Stimulated activated CD4-positive, alpha-beta T cell treated with anti-CD3 and anti-CD28 coated beads, Interleukin-1b, Interleukin-23, amount 100 ng/mL, for 1 hour (primary cell): ENCODE results near the gene MPPED2.

Experiments
- DNase-seq, 2 donors: peaks; one replicate each; pipeline ENCODE4 v3.0.0-alpha.2; 2020; ENCODE audit warnings: low read depth in 2 of 2

The MPPED2 gene

GRCh38 chr11:30485756-30486155, 100.4 kb downstream of the MPPED2 start:
- DNase-seq, result no peak

- no peak for DNase-seq
Observed at GRCh38 chr11:30485222-30485621, 100.9 kb downstream of the MPPED2 start.

GRCh38 chr11:30483056-30483455, 103.1 kb downstream of the MPPED2 start:
- no peak for DNase-seq

GRCh38 chr11:30481796-30482195, 104.4 kb downstream of the MPPED2 start:
- no peak for DNase-seq

GRCh38 chr11:30481330-30481729, 104.8 kb downstream of the MPPED2 start:
- DNase-seq, result no peak

- DNase-seq, result no peak
Observed at GRCh38 chr11:30479899-30480298, 106.3 kb downstream of the MPPED2 start.

- DNase-seq, result no peak
Observed at GRCh38 chr11:30478923-30479322, 107.2 kb downstream of the MPPED2 start.

GRCh38 chr11:30477061-30477460, 109.1 kb downstream of the MPPED2 start:
- no peak for DNase-seq

- DNase-seq, result no peak
Observed at GRCh38 chr11:30474151-30474954, 111.8 kb downstream of the MPPED2 start.

GRCh38 chr11:30471244-30471643, 114.9 kb downstream of the MPPED2 start:
- no peak for DNase-seq

GRCh38 chr11:30468881-30469280, 117.3 kb downstream of the MPPED2 start:
- no peak for DNase-seq

- no peak for DNase-seq
Observed at GRCh38 chr11:30467176-30467575, 119.0 kb downstream of the MPPED2 start.

- DNase-seq, result no peak
Observed at GRCh38 chr11:30465623-30466022, 120.5 kb downstream of the MPPED2 start.

GRCh38 chr11:30465192-30465591, 121.0 kb downstream of the MPPED2 start:
- DNase-seq, result no peak

- no peak for DNase-seq
Observed at GRCh38 chr11:30463266-30463665, 122.9 kb downstream of the MPPED2 start.

GRCh38 chr11:30462421-30462820, 123.7 kb downstream of the MPPED2 start:
- no peak for DNase-seq

GRCh38 chr11:30459821-30460220, 126.3 kb downstream of the MPPED2 start:
- DNase-seq, result no peak

GRCh38 chr11:30459306-30459705, 126.8 kb downstream of the MPPED2 start:
- no peak for DNase-seq

GRCh38 chr11:30458541-30458940, 127.6 kb downstream of the MPPED2 start:
- no peak for DNase-seq

- no peak for DNase-seq
Observed at GRCh38 chr11:30457087-30457486, 129.1 kb downstream of the MPPED2 start.

GRCh38 chr11:30455025-30455424, 131.1 kb downstream of the MPPED2 start:
- no peak for DNase-seq

GRCh38 chr11:30454541-30454940, 131.6 kb downstream of the MPPED2 start:
- no peak for DNase-seq

- no peak for DNase-seq
Observed at GRCh38 chr11:30454111-30454510, 132.0 kb downstream of the MPPED2 start.

GRCh38 chr11:30453705-30454104, 132.4 kb downstream of the MPPED2 start:
- no peak for DNase-seq
